SW480 (cell line): ENCODE results near the gene KMT2D.

Experiments used
- DNase-seq: peaks from one replicate; pipeline ENCODE4 v3.0.0-alpha.2; 2016; ENCODE audit warnings: low spot score

Gene KMT2D

GRCh38 chr12:49018261-49019119, 42.1 kb downstream of the KMT2D start, which contains the start of gene PRKAG1:
Gene PRKAG1 (minus strand): TSS chr12:49018776. CDS start chr12:49018740, 36 bp downstream.
- DNase-seq = peak; percentile 96

GRCh38 chr12:49017891-49018260, 42.7 kb downstream of the KMT2D start:
- no peak for DNase-seq

GRCh38 chr12:49015196-49015595, 45.4 kb downstream of the KMT2D start:
- DNase-seq = no peak

GRCh38 chr12:49014547-49014946, 46.0 kb downstream of the KMT2D start:
- no peak for DNase-seq

- DNase-seq = no peak
Observed at GRCh38 chr12:49013428-49013827, 47.2 kb downstream of the KMT2D start.

- no peak for DNase-seq
Observed at GRCh38 chr12:49012739-49013138, 47.9 kb downstream of the KMT2D start.
